Measurements from ENCODE around the gene TIMM50. TPM values are rescaled to one million over a fixed set of nuclear protein-coding genes. Genes with fewer than 3 reads are reported as not detected.

TIMM50 gene
- total and polyA plus RNA-seq, 2 of the 13 experiments (the other 11 are each of a cell fraction or from before 2014, with no cell fraction given), result 91.1 to 92.5 TPM

GRCh38 chr19:39435499-39436349, 44.9 kb upstream of the TIMM50 start, which contains the start of gene RPS16 (continued):
- TF ChIP-seq ARNT2 (CRISPR knock-in tag; IDR thresholded peaks at IDR 0.05; ENCODE audit: low read depth) (peak; percentile 93), ZNF572 (CRISPR knock-in tag; IDR thresholded peaks at IDR 0.05) (0 out of 2 replicates have a peak, but pooled peaks have one; percentile 59), ATM (IDR thresholded peaks at IDR 0.05; ENCODE audit: borderline replicate concordance) (no peak), ELF3 (CRISPR knock-in tag; IDR thresholded peaks at IDR 0.05) (peak; percentile 84), AKNA (CRISPR knock-in tag; IDR thresholded peaks at IDR 0.05; ENCODE audit: borderline replicate concordance) (no peak), ZNF33B (CRISPR knock-in tag; IDR thresholded peaks at IDR 0.05) (no peak), DDIT3 (CRISPR knock-in tag; IDR thresholded peaks at IDR 0.05) (no peak), ZNF414 (CRISPR knock-in tag; IDR thresholded peaks at IDR 0.05) (peak; percentile 52; the same call in 1 of the 2 replicates), TFAP4 (IDR thresholded peaks at IDR 0.05; ENCODE audit: borderline replicate concordance, low read depth) (peak; percentile 36; the same call in 1 of the 2 replicates), MYNN (CRISPR knock-in tag; IDR thresholded peaks at IDR 0.05; ENCODE audit: low read depth) (peak; percentile 53; the same call in 1 of the 2 replicates), SAP130 (CRISPR knock-in tag; IDR thresholded peaks at IDR 0.05; ENCODE audit: low read depth) (peak; percentile 98), SOX5 (CRISPR knock-in tag; IDR thresholded peaks at IDR 0.05; ENCODE audit: borderline replicate concordance) (peak; percentile 64), ZNF660 (CRISPR knock-in tag; IDR thresholded peaks at IDR 0.05; ENCODE audit: borderline replicate concordance, low read depth) (no peak), ZNF724P (CRISPR knock-in tag; IDR thresholded peaks at IDR 0.05; ENCODE audit: borderline replicate concordance) (no peak), PRDM10 (CRISPR knock-in tag; IDR thresholded peaks at IDR 0.05; ENCODE audit: low read depth) (peak; percentile 31; the same call in 1 of the 2 replicates), ATF7-NPFF (CRISPR knock-in tag; IDR thresholded peaks at IDR 0.05; ENCODE audit: low read depth) (peak; percentile 75; the same call in 1 of the 2 replicates), MEIS2 (CRISPR knock-in tag; IDR thresholded peaks at IDR 0.05) (peak; percentile 46), ZNF879 (CRISPR knock-in tag; IDR thresholded peaks at IDR 0.05) (no peak)

Data from HepG2 (cell line).